SU-DHL-6 (cell line): ENCODE measurements around the gene SPNS1.

Source experiments
- EZH2phosphoT487 ChIP-seq: fragments of 200-600 bp; sonication (generic), shearing (Covaris generic); conservative IDR thresholded peaks from 2 replicates; pipeline ENCODE4 v1.6.1; 2018; ENCODE audit warnings: mild to moderate bottlenecking, antibody characterized with exemption, low read length, moderate library complexity, mixed read lengths
- TF ChIP-seq, protein P1 (sequence below): fragments of 200-600 bp; sonication (generic); IDR thresholded peaks from one replicate; pipeline ENCODE4 v1.5.1; 2017; ENCODE audit warnings: antibody characterized with exemption, mild to moderate bottlenecking, low read length, moderate library complexity; ENCODE audit not compliant: insufficient read depth, poor library complexity, severe bottlenecking

DNA sequence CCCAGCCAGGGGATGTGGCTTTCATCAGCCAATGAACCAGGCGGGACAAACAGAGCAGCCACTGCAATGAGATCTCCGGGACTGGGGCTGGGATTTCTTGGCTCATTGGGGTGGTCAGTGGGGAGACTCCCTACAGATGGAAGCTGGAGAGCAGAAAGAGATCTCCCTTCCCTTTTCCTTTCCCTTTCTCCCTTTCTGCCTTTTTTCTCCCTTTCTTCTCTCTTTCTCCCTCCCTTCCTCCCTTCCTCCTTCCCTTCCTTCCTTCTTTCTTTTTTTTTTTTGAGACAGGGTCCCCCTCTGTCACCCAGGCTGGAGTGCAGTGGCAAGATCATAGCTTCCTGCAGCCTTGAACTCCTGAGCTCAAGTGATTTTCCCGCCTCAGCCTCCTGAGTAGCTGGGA lies 24.3 kb downstream of the SPNS1 start:
- TF ChIP-seq, protein P1, sequence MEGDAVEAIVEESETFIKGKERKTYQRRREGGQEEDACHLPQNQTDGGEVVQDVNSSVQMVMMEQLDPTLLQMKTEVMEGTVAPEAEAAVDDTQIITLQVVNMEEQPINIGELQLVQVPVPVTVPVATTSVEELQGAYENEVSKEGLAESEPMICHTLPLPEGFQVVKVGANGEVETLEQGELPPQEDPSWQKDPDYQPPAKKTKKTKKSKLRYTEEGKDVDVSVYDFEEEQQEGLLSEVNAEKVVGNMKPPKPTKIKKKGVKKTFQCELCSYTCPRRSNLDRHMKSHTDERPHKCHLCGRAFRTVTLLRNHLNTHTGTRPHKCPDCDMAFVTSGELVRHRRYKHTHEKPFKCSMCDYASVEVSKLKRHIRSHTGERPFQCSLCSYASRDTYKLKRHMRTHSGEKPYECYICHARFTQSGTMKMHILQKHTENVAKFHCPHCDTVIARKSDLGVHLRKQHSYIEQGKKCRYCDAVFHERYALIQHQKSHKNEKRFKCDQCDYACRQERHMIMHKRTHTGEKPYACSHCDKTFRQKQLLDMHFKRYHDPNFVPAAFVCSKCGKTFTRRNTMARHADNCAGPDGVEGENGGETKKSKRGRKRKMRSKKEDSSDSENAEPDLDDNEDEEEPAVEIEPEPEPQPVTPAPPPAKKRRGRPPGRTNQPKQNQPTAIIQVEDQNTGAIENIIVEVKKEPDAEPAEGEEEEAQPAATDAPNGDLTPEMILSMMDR, result no peak
- no peak for TF ChIP-seq EZH2phosphoT487
